ENCODE measurements around the gene PHF24. TPM values are rescaled to one million over a fixed set of nuclear protein-coding genes. Genes with fewer than 3 reads are reported as not detected.

PHF24 gene
- total RNA-seq, 1 experiment from 2014 or later: 0.47 TPM

DNA sequence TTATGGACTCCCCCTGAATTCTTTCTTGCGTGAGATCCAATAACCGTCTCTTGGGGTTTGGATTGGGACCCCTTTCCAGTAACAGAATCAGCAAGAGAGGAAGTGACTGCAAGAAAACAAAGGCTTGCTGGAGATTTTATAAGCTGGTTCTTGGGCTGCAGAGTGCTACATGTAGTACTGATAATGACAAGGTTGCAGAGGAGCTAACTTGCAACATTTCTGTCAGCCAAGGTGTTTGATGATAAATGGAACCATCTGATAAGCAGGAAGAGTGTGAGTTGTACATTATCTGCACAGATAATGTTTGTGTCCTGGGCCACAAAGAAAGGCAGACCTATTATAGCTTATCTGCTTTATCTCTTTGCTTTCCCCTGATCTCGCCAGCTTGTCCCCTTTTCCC lies 68.6 kb downstream of the PHF24 start:
- Histone ChIP-seq H3K9me2 (ENCODE audit: insufficient read depth) (no peaks in the 10 kb centered on the region), H3K4me2 (ENCODE audit: low read length) (peak overlapping the region; percentile 38), H2AFZ (ENCODE audit: low read depth, low read length, poor library complexity, severe bottlenecking) (no peak overlapping the region), H3K9ac (ENCODE audit: low read length) (no peak overlapping the region), H4K20me1 (ENCODE audit: insufficient read depth) (no peaks in the 10 kb centered on the region), H3K9me3 (ENCODE audit: control insufficient read depth in 1 of 2, insufficient read depth in 1 of 2, low read depth in 1 of 2, low read length in 2 of 2) (no peaks in the 10 kb centered on the region), H3K27me3 (ENCODE audit: insufficient read depth, low read length) (no peaks in the 10 kb centered on the region), H3K4me1 (ENCODE audit: control insufficient read depth in 1 of 2, insufficient read depth in 2 of 2, low read length in 2 of 2) (peaks cover 4 to 23% of the 10 kb centered on the region in 2 experiments; a peak in 2 of 4 replicates), H3K27ac (ENCODE audit: low read depth, low read length) (no peak overlapping the region), H3K36me3 (ENCODE audit: control insufficient read depth in 1 of 2, insufficient read depth in 2 of 2, low read length in 2 of 2) (no peaks in the 10 kb centered on the region), H3K4me3 (replicated peaks in 1 of 2; ENCODE audit: low read depth in 1 of 2, low read length in 2 of 2) (no peak overlapping the region), H3K79me2 (ENCODE audit: insufficient read depth, low read length) (no peaks in the 10 kb centered on the region)
- TF ChIP-seq CBX3 (IDR thresholded peaks at IDR 0.05; ENCODE audit: low read depth) (no peak), JUND (IDR thresholded peaks at IDR 0.05) (no peak), POLR2AphosphoS5 (IDR thresholded peaks at IDR 0.05; ENCODE audit: low read depth, low read length) (no peak), ZNF274 (IDR thresholded peaks at IDR 0.05; ENCODE audit: low read depth, low read length) (no peak), POLR2A (IDR thresholded peaks at IDR 0.05; ENCODE audit: borderline replicate concordance, extremely low read depth, insufficient read depth, insufficient read length) (no peak), SIN3A (IDR thresholded peaks at IDR 0.05; ENCODE audit: low read depth) (no peak), EZH2 (IDR thresholded peaks at IDR 0.05) (no peak), ZFX (IDR thresholded peaks at IDR 0.05) (no peak), SP1 (IDR thresholded peaks at IDR 0.05; ENCODE audit: low read depth) (no peak), EZH2phosphoT487 (IDR thresholded peaks at IDR 0.05; ENCODE audit: borderline replicate concordance) (no peak), FOSL1 (IDR thresholded peaks at IDR 0.05; ENCODE audit: low read depth) (no peak), ZBTB33 (IDR thresholded peaks at IDR 0.05; ENCODE audit: extremely low read depth, insufficient replicate concordance, low read length) (no peak)
- TF ChIP-seq, protein P1, sequence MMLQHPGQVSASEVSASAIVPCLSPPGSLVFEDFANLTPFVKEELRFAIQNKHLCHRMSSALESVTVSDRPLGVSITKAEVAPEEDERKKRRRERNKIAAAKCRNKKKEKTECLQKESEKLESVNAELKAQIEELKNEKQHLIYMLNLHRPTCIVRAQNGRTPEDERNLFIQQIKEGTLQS (IDR thresholded peaks at IDR 0.05): no peak
- TF ChIP-seq, protein P2, sequence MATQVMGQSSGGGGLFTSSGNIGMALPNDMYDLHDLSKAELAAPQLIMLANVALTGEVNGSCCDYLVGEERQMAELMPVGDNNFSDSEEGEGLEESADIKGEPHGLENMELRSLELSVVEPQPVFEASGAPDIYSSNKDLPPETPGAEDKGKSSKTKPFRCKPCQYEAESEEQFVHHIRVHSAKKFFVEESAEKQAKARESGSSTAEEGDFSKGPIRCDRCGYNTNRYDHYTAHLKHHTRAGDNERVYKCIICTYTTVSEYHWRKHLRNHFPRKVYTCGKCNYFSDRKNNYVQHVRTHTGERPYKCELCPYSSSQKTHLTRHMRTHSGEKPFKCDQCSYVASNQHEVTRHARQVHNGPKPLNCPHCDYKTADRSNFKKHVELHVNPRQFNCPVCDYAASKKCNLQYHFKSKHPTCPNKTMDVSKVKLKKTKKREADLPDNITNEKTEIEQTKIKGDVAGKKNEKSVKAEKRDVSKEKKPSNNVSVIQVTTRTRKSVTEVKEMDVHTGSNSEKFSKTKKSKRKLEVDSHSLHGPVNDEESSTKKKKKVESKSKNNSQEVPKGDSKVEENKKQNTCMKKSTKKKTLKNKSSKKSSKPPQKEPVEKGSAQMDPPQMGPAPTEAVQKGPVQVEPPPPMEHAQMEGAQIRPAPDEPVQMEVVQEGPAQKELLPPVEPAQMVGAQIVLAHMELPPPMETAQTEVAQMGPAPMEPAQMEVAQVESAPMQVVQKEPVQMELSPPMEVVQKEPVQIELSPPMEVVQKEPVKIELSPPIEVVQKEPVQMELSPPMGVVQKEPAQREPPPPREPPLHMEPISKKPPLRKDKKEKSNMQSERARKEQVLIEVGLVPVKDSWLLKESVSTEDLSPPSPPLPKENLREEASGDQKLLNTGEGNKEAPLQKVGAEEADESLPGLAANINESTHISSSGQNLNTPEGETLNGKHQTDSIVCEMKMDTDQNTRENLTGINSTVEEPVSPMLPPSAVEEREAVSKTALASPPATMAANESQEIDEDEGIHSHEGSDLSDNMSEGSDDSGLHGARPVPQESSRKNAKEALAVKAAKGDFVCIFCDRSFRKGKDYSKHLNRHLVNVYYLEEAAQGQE (IDR thresholded peaks at IDR 0.05; ENCODE audit: low read depth): no peak
- CTCF ChIA-PET: interaction anchor here (0.9 to 2.1 kb wide), 2 partner anchors 32 to 41 kb away, joined by 4 read pairs; no protein-coding TSS in a partner anchor
- ATAC-seq: peak; percentile 8; the same call in 1 of the 2 replicates
- no peak for DNase-seq (ENCODE audit: low read depth, low spot score)
- intact Hi-C loops (cut with micrococcal nuclease): no loop called here
- no TSS peak for BruUV-seq (replicated peaks)
- POLR2A ChIA-PET: no interaction called here
- RAD21 ChIA-PET (ENCODE audit: low non-redundant PET in 1 of 2, low total read pairs in 2 of 2, uncharacterized antibody in 2 of 2, unreplicated experiment in 2 of 2): no interaction called here
